Spleen (tissue), 7 donors: Measurements from ENCODE around the gene NFIB.

Experiments used
- POLR2A ChIP-seq, 3 donors: fragments of 450-650 bp; IDR thresholded peaks; one replicate each; pipeline ENCODE4 v1.5.1; 2017; ENCODE audit warnings: antibody characterized with exemption in 3 of 3, mild to moderate bottlenecking in 1 of 3
- TF ChIP-seq, protein P1 (sequence below), 11 experiments: fragments of 200-600 bp in 7 of 11; fragments of 450-650 bp in 4 of 11; sonication (generic) in 4 of 11; IDR thresholded peaks in 8 of 11; conservative IDR thresholded peaks in 3 of 11; 1 replicate in 7 of 11; 2 replicates in 4 of 11; pipeline versions ENCODE4 v1.4.0 to v1.8.0; 2016 to 2021; ENCODE audit warnings: antibody characterized with exemption in 11 of 11, inconsistent platforms in 4 of 11, mild to moderate bottlenecking in 1 of 11
- donor health status: DM: no; HTN: no; CAD: no; lungs with moderate emphysema.
- donor health status: DM: no; HTN: no; CAD: no.
- donor health status: DM: no; HTN: no; CAD: no.

DNA sequence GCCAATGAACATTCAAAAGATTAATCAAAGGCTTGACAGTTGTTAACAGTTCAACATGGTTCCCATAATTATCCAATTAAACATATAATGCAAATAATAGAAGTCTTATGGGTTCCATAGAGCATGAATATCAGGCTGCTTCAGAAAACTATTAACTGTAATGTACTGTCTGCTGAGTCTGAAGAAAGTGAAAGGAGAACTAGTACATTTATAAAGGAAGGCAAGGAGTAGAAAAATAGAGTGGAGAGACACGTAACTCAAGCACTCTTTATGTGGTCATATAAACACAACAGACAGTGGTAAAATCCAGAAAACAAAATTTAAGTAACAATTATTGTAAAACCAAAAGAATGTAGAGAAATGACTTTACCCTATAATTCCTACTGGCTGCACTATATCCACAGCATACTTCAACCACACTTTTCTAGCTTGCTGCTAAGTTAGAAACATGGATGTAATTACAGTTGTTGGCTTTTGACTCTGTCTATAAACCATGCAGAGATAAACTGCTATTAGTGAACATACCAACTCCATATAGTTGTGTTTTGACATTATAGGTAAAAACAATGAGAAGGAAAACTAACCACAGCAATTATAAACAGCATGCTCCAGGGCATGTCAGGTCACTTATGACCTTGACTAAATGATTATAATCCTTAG lies 32.7 kb downstream of the NFIB start:
- TF ChIP-seq, protein P1, sequence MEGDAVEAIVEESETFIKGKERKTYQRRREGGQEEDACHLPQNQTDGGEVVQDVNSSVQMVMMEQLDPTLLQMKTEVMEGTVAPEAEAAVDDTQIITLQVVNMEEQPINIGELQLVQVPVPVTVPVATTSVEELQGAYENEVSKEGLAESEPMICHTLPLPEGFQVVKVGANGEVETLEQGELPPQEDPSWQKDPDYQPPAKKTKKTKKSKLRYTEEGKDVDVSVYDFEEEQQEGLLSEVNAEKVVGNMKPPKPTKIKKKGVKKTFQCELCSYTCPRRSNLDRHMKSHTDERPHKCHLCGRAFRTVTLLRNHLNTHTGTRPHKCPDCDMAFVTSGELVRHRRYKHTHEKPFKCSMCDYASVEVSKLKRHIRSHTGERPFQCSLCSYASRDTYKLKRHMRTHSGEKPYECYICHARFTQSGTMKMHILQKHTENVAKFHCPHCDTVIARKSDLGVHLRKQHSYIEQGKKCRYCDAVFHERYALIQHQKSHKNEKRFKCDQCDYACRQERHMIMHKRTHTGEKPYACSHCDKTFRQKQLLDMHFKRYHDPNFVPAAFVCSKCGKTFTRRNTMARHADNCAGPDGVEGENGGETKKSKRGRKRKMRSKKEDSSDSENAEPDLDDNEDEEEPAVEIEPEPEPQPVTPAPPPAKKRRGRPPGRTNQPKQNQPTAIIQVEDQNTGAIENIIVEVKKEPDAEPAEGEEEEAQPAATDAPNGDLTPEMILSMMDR (IDR thresholded peaks at IDR 0.05 in 8 of 11, conservative IDR thresholded peaks at IDR 0.05 in 3 of 11): no peak
- no peak for TF ChIP-seq POLR2A (IDR thresholded peaks at IDR 0.05)
